Activated gamma-delta T cell treated with Interleukin-2 at 50 U/mL for 16 hours (primary cell): ENCODE measurements around the gene CD209.
A peak's percentile ranks its signal among the peaks of the same experiment; 100 is the strongest.

Experiments
- DNase-seq: peaks from one replicate; pipeline ENCODE4 v3.0.0-alpha.2; 2020

CD209 gene

DNA sequence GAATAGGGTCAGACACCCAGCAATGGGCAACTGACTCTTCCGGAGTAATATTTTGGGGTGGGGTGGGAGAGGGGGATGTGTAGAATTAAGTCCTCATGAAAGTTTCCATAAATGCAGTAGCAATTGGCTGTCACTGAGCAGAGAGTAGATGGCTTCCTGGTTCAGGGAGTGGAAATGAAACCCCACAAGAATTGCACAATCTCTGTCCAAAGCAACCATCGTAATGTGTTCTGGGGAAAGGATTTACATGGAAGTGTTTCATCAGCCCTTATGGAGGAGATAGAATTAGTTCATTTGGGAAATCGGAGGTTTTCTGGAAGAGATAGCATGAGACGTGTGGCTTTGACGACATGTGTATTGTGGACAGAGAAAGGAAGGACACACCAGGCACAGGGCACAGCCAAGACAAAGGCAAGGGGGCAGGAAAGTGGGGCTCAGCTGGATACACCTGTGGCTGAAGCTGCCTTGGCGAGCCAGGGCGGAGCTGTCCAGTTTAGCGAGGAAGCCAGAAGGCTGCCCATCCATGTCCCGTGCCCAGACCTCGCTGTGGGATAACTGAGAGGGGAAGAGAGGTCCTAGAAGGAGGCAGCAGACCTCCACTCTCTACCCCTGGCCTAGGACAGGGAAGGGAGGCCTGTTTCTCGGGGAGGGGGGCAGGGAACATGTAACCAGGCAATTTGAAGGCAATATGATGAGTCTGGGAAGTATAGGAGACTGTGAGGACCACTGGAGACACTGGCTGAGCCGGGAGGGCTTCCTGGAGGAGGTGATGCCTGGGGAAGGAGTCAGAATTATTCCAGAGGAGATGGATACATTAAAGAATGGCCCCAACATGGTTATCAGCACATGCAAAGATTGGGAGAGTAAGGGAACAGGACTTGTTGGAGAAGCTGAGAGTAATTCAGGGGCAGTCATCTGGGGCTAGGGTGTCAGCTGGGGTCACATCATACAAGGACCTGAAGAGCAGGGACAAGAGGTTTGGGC lies 12.8 kb downstream of the CD209 start:
- no peak for DNase-seq

DNA sequence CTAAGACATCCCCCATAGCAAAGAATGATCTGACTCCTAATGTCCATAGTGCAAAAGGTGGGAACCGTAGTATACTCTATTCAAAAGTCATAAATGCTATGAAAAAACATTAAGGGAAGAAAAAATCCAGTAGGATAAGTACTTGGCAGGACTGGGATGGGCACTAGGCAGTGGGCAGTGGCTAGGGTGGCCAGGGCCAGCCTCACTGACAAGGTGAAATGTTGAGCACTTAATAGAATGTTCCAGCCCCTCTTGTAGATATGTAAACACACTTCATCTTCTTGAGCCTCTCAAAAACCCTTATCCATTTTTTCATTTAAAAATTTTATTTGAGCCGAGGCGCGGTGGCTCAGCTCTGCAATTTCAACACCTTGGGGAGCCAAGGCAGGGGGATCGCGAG lies 14.0 kb downstream of the CD209 start:
- DNase-seq, result no peak

GRCh38 chr19:7732045-7732444 lies 15.3 kb downstream of the CD209 start, which contains the start of gene CLEC4G:
TSS of gene CLEC4G (minus strand) at chr19:7732110. CDS start at chr19:7732102, 8 bp downstream.
- DNase-seq, result no peak

- no peak for DNase-seq
Observed at GRCh38 chr19:7731615-7732014, 15.7 kb downstream of the CD209 start.

DNA sequence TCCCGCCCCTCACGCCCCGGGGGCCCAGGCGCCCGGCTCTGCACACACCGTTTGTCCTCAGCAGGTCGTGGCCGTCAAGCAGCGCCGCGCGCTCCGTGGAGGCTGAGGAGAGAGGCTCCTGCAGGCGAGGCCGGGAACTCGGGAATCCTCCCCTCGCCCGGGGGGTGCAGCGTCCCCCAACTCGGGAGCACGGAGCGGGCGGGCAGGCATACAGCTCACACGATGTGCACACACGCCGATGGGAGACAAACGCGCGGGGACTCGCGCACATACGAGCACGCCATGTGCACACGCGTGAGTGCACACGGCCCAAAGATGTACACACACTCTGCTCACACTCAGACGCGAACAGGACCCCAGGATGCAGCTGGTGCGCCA lies 16.1 kb downstream of the CD209 start:
- no peak for DNase-seq

DNA sequence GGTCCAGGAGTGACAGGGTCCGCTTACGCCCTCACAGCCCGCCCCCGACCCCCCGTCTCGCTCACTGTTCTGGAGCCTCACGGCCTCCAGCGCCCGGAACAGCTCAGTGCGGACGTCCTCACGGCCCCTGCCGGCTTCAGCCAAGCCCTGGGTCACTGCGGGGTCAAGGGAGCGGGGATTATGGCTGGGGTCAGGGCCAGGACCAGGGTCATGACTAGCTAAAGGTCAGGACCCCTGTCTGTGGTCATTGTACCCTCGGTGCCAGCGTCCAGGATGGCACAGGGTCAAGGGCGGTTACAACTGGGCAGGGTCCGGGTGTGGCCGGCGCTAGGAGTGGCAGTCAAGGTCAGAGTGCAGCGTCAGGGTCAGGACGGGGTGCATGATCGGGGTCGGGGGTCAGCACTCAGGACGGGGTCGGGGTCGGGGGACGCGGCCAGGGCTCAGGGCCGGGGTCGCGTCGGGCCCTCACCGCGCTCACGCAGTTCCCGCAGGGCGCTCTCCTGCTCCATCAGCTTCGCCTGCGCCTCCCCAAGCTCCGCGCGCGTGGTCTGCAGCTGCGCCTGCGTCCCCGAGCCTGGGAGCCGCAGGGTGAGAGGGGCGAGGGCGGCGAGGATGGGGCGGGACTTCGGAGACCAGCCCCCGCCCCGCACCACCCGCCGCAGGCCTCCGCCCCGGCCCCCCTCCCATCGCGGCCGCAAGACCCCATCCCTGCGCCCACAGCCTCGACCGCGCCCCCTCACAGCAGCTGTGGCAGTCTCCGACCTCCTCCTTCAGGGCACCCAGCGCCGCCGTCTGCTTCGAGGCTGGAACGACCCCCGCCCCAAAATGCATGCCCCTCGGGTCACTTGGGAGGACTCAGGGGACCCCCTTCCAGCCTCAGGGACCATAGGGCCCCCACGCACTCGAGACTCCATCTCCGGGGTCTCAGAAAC lies 16.8 kb downstream of the CD209 start:
- no peak for DNase-seq

DNA sequence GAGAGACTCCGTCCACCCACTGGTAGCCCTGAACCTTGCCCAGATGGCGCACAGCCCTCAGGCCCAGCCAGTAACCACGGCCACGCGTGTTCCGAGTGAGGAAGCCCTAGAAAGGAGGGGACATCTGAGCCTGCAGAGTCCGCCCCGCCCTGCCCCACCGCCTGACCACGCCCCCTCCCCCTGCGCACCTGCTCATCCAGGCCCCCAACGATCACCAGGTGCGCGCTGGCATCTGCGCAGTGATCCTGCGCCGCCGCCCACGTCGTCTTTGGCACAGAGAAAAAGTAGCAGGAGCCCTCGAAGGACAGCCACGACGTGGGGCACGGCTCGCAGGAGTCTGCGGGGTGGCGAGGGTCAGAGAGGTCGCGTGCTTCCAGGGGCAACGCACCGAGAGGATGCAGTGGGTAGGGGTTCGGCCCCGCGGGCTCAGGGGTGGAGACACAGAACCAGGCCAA lies 17.5 kb downstream of the CD209 start:
- DNase-seq, result no peak

- DNase-seq, result no peak
Observed at GRCh38 chr19:7729211-7729610, 18.1 kb downstream of the CD209 start.

GRCh38 chr19:7725791-7726190 lies 21.5 kb downstream of the CD209 start:
- no peak for DNase-seq

GRCh38 chr19:7722231-7722651 lies 25.1 kb downstream of the CD209 start:
- DNase-seq, result no peak

DNA sequence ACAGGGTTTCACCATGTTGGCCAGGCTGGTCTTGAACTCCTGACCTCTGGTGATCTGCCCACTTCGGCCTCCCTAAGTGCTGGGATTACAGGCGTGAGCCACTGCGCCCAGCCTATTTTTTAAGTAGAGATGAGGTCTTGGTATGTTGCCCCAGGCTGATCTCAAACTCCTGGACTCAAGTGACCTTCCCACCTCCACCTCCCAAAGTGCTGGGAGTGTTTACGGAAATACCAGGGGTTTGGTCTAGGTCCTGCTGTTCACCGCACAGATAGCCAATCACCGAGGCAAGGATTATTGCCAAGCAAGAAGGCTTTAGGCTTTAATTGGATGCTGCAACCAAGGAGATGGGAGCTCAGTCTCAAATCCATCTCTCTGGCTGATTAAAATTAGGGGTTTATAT lies 27.0 kb downstream of the CD209 start:
- no peak for DNase-seq

DNA sequence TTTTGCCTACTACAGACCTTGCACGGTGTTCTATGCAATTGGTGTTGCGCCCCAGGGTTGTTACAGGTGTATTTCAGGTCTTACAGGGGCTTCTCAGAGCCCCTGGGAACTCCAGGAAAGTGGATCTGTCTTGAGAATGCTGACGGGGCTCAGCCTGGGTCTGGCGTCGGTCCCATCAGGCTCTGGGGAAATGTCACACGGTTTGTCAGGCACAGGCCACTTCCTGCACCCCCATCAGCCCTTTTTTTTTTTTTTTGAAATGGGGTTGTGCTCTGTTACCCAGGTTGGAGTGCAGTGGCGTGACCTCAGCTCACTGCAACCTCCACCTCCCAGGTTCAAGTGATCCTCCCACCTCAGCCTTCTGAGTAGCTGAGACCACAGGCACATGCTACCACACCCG lies 28.7 kb downstream of the CD209 start:
- DNase-seq, result no peak

GRCh38 chr19:7716762-7717161 lies 30.6 kb downstream of the CD209 start:
- no peak for DNase-seq

DNA sequence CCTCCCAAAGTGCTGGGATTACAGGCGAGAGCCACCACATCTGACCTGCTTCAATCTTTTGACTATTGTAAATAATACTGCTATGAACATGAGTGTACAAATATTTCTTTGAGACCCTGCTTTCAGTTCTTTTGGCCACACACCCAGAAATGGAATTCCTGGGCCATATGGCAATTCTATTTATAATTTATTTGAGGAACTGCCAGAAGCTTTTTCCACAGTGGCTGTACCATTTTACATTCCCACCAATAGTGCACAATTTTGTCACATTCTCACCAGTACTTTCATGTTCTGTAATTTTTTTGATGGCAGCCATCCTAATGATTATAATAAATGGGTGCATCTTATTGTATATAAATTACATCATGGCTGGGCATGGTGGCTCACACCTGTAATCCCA lies 31.7 kb downstream of the CD209 start:
- DNase-seq, result no peak

GRCh38 chr19:7710616-7711015 lies 36.7 kb downstream of the CD209 start:
- DNase-seq, result no peak

DNA sequence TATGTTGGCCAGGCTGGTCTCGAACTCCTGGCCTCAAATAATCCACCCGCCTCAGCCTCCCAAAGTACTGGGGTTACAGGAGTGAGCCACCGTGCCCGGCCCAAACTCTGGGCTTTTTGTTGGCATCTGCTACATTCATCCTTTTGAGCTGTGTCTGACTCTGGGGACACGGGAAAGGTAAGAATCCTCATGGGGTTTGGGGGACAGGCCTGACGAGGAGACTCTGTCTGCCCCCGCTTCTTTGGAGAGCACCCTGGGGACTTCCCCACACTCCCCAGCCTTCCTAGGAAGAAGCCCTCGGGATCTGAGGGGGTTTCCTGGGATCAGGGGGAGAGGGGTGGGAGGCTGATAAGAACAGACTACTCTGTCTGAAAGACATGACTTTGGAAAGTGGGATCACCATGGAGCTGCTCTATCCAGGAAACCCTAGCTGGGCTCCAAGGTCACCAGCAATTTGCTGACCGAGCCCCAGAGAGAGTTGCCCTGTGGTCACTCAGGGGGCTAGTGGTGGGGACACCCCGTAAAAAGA lies 37.3 kb downstream of the CD209 start:
- DNase-seq, result no peak

DNA sequence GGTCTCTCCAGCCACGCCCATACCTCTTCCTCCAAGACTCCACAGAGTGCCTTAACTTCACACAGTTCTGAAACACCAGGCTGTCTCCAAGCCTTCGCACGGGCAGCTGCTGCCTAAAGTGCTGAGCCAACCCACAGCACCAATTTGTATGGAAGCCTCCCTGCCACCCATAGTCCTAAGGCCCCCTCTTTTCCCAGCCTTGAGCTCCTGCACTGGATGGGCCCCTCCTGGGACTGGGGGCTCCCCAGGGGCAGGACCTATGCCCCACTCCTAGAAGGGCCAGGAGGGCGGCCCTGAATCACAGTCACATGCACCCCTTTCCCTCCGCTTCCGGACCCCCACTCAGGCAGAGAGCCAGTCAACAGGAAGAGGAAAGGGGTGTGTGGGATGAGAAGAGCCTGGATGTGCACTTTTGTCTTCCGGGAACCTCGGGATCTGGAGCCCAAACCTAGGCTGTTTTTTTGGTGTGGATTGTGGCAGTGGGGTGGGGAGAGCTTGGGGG lies 40.3 kb downstream of the CD209 start:
- DNase-seq, result no peak

GRCh38 chr19:7706188-7706954 lies 41.0 kb downstream of the CD209 start:
- no peak for DNase-seq

- peak; percentile 61 for DNase-seq
Observed at GRCh38 chr19:7705387-7706187, 41.7 kb downstream of the CD209 start.

DNA sequence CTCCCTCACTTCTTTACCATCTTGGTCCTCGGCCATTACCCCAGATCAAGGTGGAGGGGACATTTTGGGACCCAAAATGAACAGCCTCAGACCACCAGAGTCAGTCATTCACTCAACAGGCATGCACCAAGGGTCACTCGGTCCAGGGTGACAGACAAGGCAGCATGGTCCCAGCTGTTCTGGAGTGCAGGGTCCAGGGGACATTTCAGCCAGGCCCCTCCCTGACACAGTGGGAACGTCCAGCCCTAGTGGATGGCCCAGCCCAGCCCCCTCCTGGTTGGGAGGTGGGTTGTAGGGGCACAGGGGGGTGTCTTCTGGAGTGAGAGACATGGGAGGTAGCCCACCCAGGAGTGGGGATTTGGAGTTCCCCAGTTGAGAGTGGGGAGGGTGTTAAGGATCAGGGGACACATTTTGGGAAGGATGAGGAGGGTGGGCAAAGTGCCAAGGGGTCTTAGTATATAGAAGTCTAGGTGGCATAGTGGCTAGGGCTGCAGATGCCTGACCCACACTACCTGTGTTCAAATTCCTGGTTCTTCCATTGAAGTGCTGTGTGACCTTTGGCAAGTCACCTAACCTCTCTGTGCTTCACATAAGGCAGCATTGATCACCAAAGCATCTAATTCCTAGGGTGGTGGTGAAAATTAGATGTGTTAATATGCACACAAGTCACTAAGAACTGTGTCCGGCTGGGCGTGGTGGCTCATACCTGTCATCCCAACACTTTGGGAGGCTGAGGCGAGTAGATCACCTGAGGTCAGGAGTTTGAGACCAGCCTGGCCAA lies 42.9 kb downstream of the CD209 start:
- no peak for DNase-seq

GRCh38 chr19:7703332-7703731 lies 44.0 kb downstream of the CD209 start:
- no peak for DNase-seq
